ENCODE data around the gene SEC62.

DNA sequence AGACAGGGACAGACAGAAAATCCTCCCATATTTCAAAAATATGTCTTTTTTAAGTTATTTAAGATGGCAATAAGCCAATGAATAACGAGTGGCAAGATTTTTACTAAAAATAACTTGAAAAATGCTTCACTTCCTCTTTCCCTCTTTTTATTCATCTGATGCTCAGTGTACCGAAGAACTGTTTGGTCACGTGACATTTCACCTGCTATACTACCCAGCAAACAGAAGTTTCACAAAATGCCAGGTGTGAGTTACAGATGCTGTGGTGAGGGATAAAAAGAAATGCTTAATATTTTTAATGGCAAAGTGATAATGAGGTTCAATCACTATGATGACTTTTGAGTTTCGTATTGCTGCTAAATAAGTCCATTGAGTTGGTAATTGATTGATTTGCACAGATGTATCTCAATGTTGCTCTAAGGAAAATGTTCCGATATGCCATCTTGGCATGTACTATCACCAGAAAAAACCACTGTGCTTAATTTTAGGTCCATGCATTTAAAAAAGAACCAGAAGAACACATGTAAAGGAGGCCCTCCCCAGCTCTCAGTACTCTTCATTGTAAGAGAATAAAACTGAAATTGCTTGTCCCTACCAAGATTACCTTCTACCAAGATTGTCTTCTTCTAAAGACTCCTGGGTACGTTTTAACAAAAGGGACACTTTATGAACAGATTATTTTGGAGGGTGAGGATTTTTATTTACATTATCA lies 26.0 kb upstream of the SEC62 start:
- TF ChIP-seq, protein P1, sequence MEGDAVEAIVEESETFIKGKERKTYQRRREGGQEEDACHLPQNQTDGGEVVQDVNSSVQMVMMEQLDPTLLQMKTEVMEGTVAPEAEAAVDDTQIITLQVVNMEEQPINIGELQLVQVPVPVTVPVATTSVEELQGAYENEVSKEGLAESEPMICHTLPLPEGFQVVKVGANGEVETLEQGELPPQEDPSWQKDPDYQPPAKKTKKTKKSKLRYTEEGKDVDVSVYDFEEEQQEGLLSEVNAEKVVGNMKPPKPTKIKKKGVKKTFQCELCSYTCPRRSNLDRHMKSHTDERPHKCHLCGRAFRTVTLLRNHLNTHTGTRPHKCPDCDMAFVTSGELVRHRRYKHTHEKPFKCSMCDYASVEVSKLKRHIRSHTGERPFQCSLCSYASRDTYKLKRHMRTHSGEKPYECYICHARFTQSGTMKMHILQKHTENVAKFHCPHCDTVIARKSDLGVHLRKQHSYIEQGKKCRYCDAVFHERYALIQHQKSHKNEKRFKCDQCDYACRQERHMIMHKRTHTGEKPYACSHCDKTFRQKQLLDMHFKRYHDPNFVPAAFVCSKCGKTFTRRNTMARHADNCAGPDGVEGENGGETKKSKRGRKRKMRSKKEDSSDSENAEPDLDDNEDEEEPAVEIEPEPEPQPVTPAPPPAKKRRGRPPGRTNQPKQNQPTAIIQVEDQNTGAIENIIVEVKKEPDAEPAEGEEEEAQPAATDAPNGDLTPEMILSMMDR (IDR thresholded peaks at IDR 0.05), result no peak
- TF ChIP-seq POLR2A (IDR thresholded peaks at IDR 0.05), result no peak
- TF ChIP-seq POLR2AphosphoS5 (IDR thresholded peaks at IDR 0.05), result no peak

All from prostate gland (tissue), 2 donors.